DOHH2 (cell line): ENCODE measurements around the gene KRT6C.

Experiments used
- H3F3A ChIP-seq: fragments of 200-600 bp; sonication (generic), shearing (Covaris generic); 2 replicates; pipeline ENCODE4 v1.6.0; 2016; ENCODE audit warnings: antibody characterized with exemption, mild to moderate bottlenecking; ENCODE audit not compliant: control insufficient read depth, insufficient read depth
- H3K27ac ChIP-seq: fragments of 200-600 bp; sonication (generic); 2 replicates; pipeline ENCODE4 v1.5.1; 2014; ENCODE audit warnings: low read depth, mild to moderate bottlenecking, low read length, moderate library complexity
- H3K27me3 ChIP-seq: fragments of 200-600 bp; sonication (generic); 2 replicates; pipeline ENCODE4 v1.6.1; 2014; ENCODE audit warnings: mild to moderate bottlenecking, low read length, mixed read lengths; ENCODE audit not compliant: control insufficient read depth
- H3K36me3 ChIP-seq: fragments of 200-600 bp; sonication (generic); 2 replicates; pipeline ENCODE4 v1.6.1; 2014; ENCODE audit warnings: mild to moderate bottlenecking, low read length, moderate library complexity, mixed read lengths; ENCODE audit not compliant: control insufficient read depth
- H3K4me1 ChIP-seq: fragments of 200-600 bp; sonication (generic); 2 replicates; pipeline ENCODE4 v1.6.1; 2014; ENCODE audit warnings: mild to moderate bottlenecking, low read length, mixed read lengths; ENCODE audit not compliant: control insufficient read depth
- H3K4me2 ChIP-seq: fragments of 200-600 bp; sonication (generic); 2 replicates; pipeline ENCODE4 v1.6.0; 2014; ENCODE audit warnings: mild to moderate bottlenecking, low read length, moderate library complexity
- H3K4me3 ChIP-seq: fragments of 200-600 bp; sonication (generic); 2 replicates; pipeline ENCODE4 v1.5.1; 2014; ENCODE audit warnings: mild to moderate bottlenecking, low read length, mixed read lengths
- H3K79me2 ChIP-seq: fragments of 200-600 bp; sonication (generic); 2 replicates; pipeline ENCODE4 v1.6.1; 2014; ENCODE audit warnings: mild to moderate bottlenecking, low read length, mixed read lengths; ENCODE audit not compliant: control insufficient read depth
- H3K9me2 ChIP-seq: fragments of 200-600 bp; sonication (generic); replicated peaks from 2 replicates; pipeline ENCODE4 v1.6.1; 2014; ENCODE audit warnings: mild to moderate bottlenecking, low read length, mixed read lengths; ENCODE audit not compliant: control insufficient read depth
- H3K9me3 ChIP-seq: fragments of 200-600 bp; sonication (generic); 2 replicates; pipeline ENCODE4 v1.6.1; 2014; ENCODE audit warnings: antibody characterized with exemption, low read length, mixed read lengths; ENCODE audit not compliant: control insufficient read depth, insufficient read depth
- H4K20me1 ChIP-seq: fragments of 200-600 bp; sonication (generic); 2 replicates; pipeline ENCODE4 v1.6.0; 2014; ENCODE audit warnings: low read depth, mild to moderate bottlenecking, antibody characterized with exemption, low read length, moderate library complexity; ENCODE audit not compliant: control insufficient read depth, insufficient read depth
- EZH2phosphoT487 ChIP-seq: fragments of 200-600 bp; sonication (generic); IDR thresholded peaks from 2 replicates; pipeline ENCODE4 v1.6.1; 2017; ENCODE audit warnings: borderline replicate concordance, mild to moderate bottlenecking, antibody characterized with exemption, low read length, moderate library complexity, mixed read lengths
- TF ChIP-seq, protein P1 (sequence below): fragments of 200-600 bp; sonication (generic); IDR thresholded peaks from one replicate; pipeline ENCODE4 v1.5.1; 2014; ENCODE audit warnings: antibody characterized with exemption, mild to moderate bottlenecking, low read depth, low read length; ENCODE audit not compliant: poor library complexity, severe bottlenecking

The KRT6C gene

GRCh38 chr12:52518574-52519386 lies 45.2 kb upstream of the KRT6C start:
- Histone ChIP-seq H3K36me3 (no peaks in the 10 kb centered on the region), H3K27me3 (no peaks in the 10 kb centered on the region), H3K79me2 (no peaks in the 10 kb centered on the region), H3F3A (no peaks in the 10 kb centered on the region), H4K20me1 (0 out of 2 replicates have a peak, but pooled peaks cover 3% of the 10 kb centered on the region), H3K27ac (no peak overlapping the region), H3K9me2 (no peaks in the 10 kb centered on the region), H3K4me2 (no peak overlapping the region), H3K4me1 (no peaks in the 10 kb centered on the region), H3K4me3 (no peak overlapping the region), H3K9me3 (no peaks in the 10 kb centered on the region)
- TF ChIP-seq, protein P1, sequence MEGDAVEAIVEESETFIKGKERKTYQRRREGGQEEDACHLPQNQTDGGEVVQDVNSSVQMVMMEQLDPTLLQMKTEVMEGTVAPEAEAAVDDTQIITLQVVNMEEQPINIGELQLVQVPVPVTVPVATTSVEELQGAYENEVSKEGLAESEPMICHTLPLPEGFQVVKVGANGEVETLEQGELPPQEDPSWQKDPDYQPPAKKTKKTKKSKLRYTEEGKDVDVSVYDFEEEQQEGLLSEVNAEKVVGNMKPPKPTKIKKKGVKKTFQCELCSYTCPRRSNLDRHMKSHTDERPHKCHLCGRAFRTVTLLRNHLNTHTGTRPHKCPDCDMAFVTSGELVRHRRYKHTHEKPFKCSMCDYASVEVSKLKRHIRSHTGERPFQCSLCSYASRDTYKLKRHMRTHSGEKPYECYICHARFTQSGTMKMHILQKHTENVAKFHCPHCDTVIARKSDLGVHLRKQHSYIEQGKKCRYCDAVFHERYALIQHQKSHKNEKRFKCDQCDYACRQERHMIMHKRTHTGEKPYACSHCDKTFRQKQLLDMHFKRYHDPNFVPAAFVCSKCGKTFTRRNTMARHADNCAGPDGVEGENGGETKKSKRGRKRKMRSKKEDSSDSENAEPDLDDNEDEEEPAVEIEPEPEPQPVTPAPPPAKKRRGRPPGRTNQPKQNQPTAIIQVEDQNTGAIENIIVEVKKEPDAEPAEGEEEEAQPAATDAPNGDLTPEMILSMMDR: no peak
- TF ChIP-seq EZH2phosphoT487: no peak

DNA sequence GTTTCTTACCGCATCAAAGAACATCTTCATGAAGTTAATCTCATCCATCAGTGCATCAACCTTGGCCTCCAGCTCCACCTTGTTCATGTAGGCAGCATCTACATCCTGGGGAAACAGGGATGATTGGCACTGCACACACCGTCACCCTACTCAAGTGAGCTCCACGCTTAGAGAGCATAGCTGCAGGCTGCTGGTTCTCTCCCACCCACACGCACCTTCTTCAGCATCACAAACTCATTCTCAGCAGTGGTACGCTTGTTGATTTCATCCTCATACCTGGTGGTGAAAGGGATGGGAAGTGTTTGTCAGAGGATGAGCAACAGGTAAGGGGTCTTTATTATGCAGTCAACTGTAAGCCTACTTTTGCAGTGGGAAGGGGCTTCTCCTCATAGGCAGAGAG lies 44.3 kb upstream of the KRT6C start:
- Histone ChIP-seq H4K20me1 (0 out of 2 replicates have a peak, but pooled peaks cover 3% of the 10 kb centered on the region), H3K4me2 (no peak overlapping the region), H3K4me3 (no peak overlapping the region), H3K79me2 (no peaks in the 10 kb centered on the region), H3K36me3 (no peaks in the 10 kb centered on the region), H3K4me1 (no peaks in the 10 kb centered on the region), H3K27ac (no peak overlapping the region), H3F3A (no peaks in the 10 kb centered on the region), H3K9me3 (no peaks in the 10 kb centered on the region), H3K9me2 (no peaks in the 10 kb centered on the region), H3K27me3 (no peaks in the 10 kb centered on the region; the same call in 1 of the 2 replicates)
- TF ChIP-seq, protein P1: no peak
- TF ChIP-seq EZH2phosphoT487: no peak

DNA sequence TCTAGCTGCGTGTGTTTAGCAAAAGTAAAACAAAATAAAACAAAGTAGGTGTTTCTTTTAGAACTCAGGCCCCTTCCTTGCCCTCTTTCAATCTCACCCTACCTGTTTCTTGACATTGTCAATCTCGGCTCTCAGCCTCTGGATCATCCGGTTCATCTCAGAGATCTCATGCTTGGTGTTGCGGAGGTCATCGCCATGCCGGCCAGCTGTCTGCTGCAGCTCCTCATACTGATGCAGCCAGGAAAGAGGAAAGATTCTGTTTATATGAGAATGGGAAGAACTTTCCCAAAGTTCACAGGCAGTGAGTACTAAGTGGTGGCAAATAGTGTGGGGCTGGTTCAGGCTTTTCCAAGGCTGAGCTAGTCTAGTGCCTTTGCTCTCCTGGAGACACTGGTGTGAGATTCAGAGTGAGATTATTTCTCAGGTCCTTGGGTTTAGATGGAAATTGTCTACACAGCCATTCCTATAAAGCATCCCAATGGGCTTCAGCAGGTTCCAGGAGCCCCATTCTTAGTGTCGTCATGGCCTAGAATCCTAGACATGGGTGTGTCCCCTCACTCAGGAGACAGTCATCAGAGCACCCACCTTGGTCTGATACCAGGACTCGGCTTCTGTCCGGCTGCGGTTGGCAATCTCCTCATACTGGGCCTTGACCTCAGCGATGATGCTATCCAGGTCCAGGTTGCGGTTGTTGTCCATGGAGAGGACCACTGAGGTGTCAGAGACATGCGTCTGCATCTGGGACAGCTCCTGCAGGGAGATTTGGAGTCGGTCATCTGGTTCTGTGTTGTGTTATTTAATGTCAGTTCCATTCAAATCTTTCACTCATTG lies 43.6 kb upstream of the KRT6C start:
- Histone ChIP-seq H3K4me2 (no peak overlapping the region), H3K79me2 (no peaks in the 10 kb centered on the region), H3K4me1 (no peaks in the 10 kb centered on the region), H3K9me2 (no peaks in the 10 kb centered on the region), H3K27ac (no peak overlapping the region), H3F3A (no peaks in the 10 kb centered on the region), H3K9me3 (no peaks in the 10 kb centered on the region), H4K20me1 (0 out of 2 replicates have a peak, but pooled peaks cover 3% of the 10 kb centered on the region), H3K27me3 (no peaks in the 10 kb centered on the region; the same call in 1 of the 2 replicates), H3K4me3 (no peak overlapping the region), H3K36me3 (no peaks in the 10 kb centered on the region)
- TF ChIP-seq, protein P1: no peak
- no peak for TF ChIP-seq EZH2phosphoT487
